DMS 273 treated with DMSO at 0.1 percent for 48 hours (cell line): Measurements from ENCODE around the gene ZNF652.
"Not testable (repeated sequence)": the region's sequence is repeated elsewhere in the genome, so short reads cannot be mapped to it uniquely, and the experiment has no call there.

Source experiments
- DNase-seq: peaks from one replicate; lab custom pipeline; 2025; lab: John Stamatoyannopoulos, UW

Gene ZNF652

GRCh38 chr17:49386373-49386772 is 24.3 kb upstream of the ZNF652 start:
- DNase-seq = no peak

- DNase-seq = no peak
Measured at GRCh38 chr17:49384951-49385350, 22.9 kb upstream of the ZNF652 start.

GRCh38 chr17:49383060-49383459 is 21.0 kb upstream of the ZNF652 start:
- DNase-seq = no peak

GRCh38 chr17:49382556-49382955 is 20.5 kb upstream of the ZNF652 start:
- no peak for DNase-seq

- no peak for DNase-seq
Measured at GRCh38 chr17:49381793-49382192, 19.7 kb upstream of the ZNF652 start.

GRCh38 chr17:49381033-49381432 is 19.0 kb upstream of the ZNF652 start:
- no peak for DNase-seq

- no peak for DNase-seq
Measured at GRCh38 chr17:49379926-49380325, 17.9 kb upstream of the ZNF652 start.

GRCh38 chr17:49378311-49378710 is 16.3 kb upstream of the ZNF652 start:
- no peak for DNase-seq

- DNase-seq = no peak
Measured at GRCh38 chr17:49375544-49375943, 13.5 kb upstream of the ZNF652 start.

- no peak for DNase-seq
Measured at GRCh38 chr17:49373115-49373514, 11.1 kb upstream of the ZNF652 start.

- no peak for DNase-seq
Measured at GRCh38 chr17:49372425-49372824, 10.4 kb upstream of the ZNF652 start.

- DNase-seq = no peak
Measured at GRCh38 chr17:49370971-49371834, 9.2 kb upstream of the ZNF652 start.

GRCh38 chr17:49369760-49370159 is 7.7 kb upstream of the ZNF652 start:
- DNase-seq = no peak

- DNase-seq = no peak
Measured at GRCh38 chr17:49369089-49369488, 7.0 kb upstream of the ZNF652 start.

GRCh38 chr17:49365667-49366066 is 3.6 kb upstream of the ZNF652 start:
- DNase-seq = no peak

GRCh38 chr17:49365126-49365525 is 3.1 kb upstream of the ZNF652 start:
- not testable (repeated sequence) for DNase-seq

GRCh38 chr17:49364119-49364518 is 2.1 kb upstream of the ZNF652 start:
- DNase-seq = no peak

GRCh38 chr17:49363251-49363650 is 1.2 kb upstream of the ZNF652 start:
- DNase-seq = no peak

- DNase-seq = no peak
Measured at GRCh38 chr17:49362723-49363117, 670 bp upstream of the ZNF652 start.

GRCh38 chr17:49361129-49361901 is 735 bp downstream of the ZNF652 start:
- no peak for DNase-seq

- no peak for DNase-seq
Measured at GRCh38 chr17:49360796-49361128, 1.3 kb downstream of the ZNF652 start.

GRCh38 chr17:49359990-49360795 is 1.9 kb downstream of the ZNF652 start:
- no peak for DNase-seq
